SJCRH30 (cell line): Measurements from ENCODE around the gene ZNF48. TPM values are rescaled to one million over a fixed set of nuclear protein-coding genes. Genes with fewer than 3 reads are reported as not detected.

ENCODE experiments used
- DNase-seq, 2 experiments: peaks; one replicate each; pipeline ENCODE4 v3.0.0-alpha.2; 2015 to 2020
- H3K27ac ChIP-seq: fragments of 250-450 bp; sonication (Bioruptor Pico); 2 replicates; pipeline ENCODE4 v1.5.1; 2020; ENCODE audit warnings: mild to moderate bottlenecking, moderate library complexity
- H3K27me3 ChIP-seq: fragments of 250-450 bp; sonication (Bioruptor Pico); 2 replicates; pipeline ENCODE4 v1.5.1; 2020; ENCODE audit warnings: mild to moderate bottlenecking, moderate library complexity
- H3K36me3 ChIP-seq: fragments of 250-450 bp; sonication (Bioruptor Pico); 2 replicates; pipeline ENCODE4 v1.5.1; 2020; ENCODE audit warnings: mild to moderate bottlenecking, moderate library complexity
- H3K4me1 ChIP-seq: fragments of 250-450 bp; sonication (Bioruptor Pico); 2 replicates; pipeline ENCODE4 v1.5.1; 2020; ENCODE audit warnings: mild to moderate bottlenecking, moderate library complexity
- H3K4me3 ChIP-seq: fragments of 250-450 bp; sonication (Bioruptor Pico); 2 replicates; pipeline ENCODE4 v1.5.1; 2020; ENCODE audit warnings: mild to moderate bottlenecking, moderate library complexity
- H3K9me3 ChIP-seq: fragments of 250-450 bp; sonication (Bioruptor Pico); replicated peaks from 2 replicates; pipeline ENCODE4 v1.5.1; 2020; ENCODE audit warnings: mild to moderate bottlenecking, moderate library complexity
- total RNA-seq: library from RNA; depleted of rRNA; stranded (reverse); fragments of >200 nt; shearing (Covaris generic); gene quantifications from 2 replicates; pipeline ENCODE4 v1.2.3, GENCODE V29; 2014

ZNF48 gene
- total RNA-seq, 1 experiment from 2014 or later = 9.3 TPM

- Histone ChIP-seq H3K9me3 (no peaks in the 10 kb centered on the region), H3K36me3 (peaks cover 33% of the 10 kb centered on the region), H3K27ac (peak overlapping the region; percentile 93), H3K27me3 (no peaks in the 10 kb centered on the region), H3K4me3 (peak overlapping the region; percentile 88), H3K4me1 (peaks cover 3% of the 10 kb centered on the region; the same call in 1 of the 2 replicates)
- DNase-seq = no peak
These were observed 39.3 kb upstream of the ZNF48 start for GRCh38 chr16:30355954-30356308.

GRCh38 chr16:30356401-30357084, 38.7 kb upstream of the ZNF48 start:
- no peak overlapping the region for H3K4me3 ChIP-seq
- H3K36me3 ChIP-seq = peaks cover 32% of the 10 kb centered on the region
- H3K4me1 ChIP-seq = peaks cover 3% of the 10 kb centered on the region; the same call in 1 of the 2 replicates
- DNase-seq = no peak
- H3K27me3 ChIP-seq = no peaks in the 10 kb centered on the region
- no peaks in the 10 kb centered on the region for H3K9me3 ChIP-seq
- no peak overlapping the region for H3K27ac ChIP-seq

- DNase-seq = no peak
- Histone ChIP-seq H3K27ac (no peak overlapping the region), H3K27me3 (no peaks in the 10 kb centered on the region), H3K36me3 (peaks cover 31% of the 10 kb centered on the region), H3K9me3 (no peaks in the 10 kb centered on the region), H3K4me3 (no peak overlapping the region), H3K4me1 (peaks cover 3% of the 10 kb centered on the region; the same call in 1 of the 2 replicates)
These were observed 38.0 kb upstream of the ZNF48 start for GRCh38 chr16:30357085-30357714.

- DNase-seq = no peak
- no peaks in the 10 kb centered on the region for H3K27me3 ChIP-seq
- H3K36me3 ChIP-seq = peaks cover 30% of the 10 kb centered on the region
- no peak overlapping the region for H3K27ac ChIP-seq
- no peak overlapping the region for H3K4me3 ChIP-seq
- no peaks in the 10 kb centered on the region for H3K9me3 ChIP-seq
- peaks cover 3% of the 10 kb centered on the region; the same call in 1 of the 2 replicates for H3K4me1 ChIP-seq
These were observed 37.3 kb upstream of the ZNF48 start for GRCh38 chr16:30357715-30358576.

- H3K4me1 ChIP-seq = peaks cover 3% of the 10 kb centered on the region; the same call in 1 of the 2 replicates
- H3K27me3 ChIP-seq = no peaks in the 10 kb centered on the region
- H3K9me3 ChIP-seq = no peaks in the 10 kb centered on the region
- H3K4me3 ChIP-seq = no peak overlapping the region
- no peak overlapping the region for H3K27ac ChIP-seq
- no peak for DNase-seq
- peaks cover 31% of the 10 kb centered on the region; the same call in 1 of the 2 replicates for H3K36me3 ChIP-seq
These were observed 36.7 kb upstream of the ZNF48 start for GRCh38 chr16:30358577-30358936.

GRCh38 chr16:30358990-30359870, 36.0 kb upstream of the ZNF48 start:
- Histone ChIP-seq H3K27ac (no peak overlapping the region), H3K36me3 (peaks cover 28% of the 10 kb centered on the region), H3K9me3 (no peaks in the 10 kb centered on the region), H3K4me1 (no peaks in the 10 kb centered on the region; the same call in 1 of the 2 replicates), H3K27me3 (no peaks in the 10 kb centered on the region), H3K4me3 (no peak overlapping the region)
- no peak for DNase-seq

GRCh38 chr16:30359871-30360170, 35.4 kb upstream of the ZNF48 start:
- H3K4me1 ChIP-seq = no peaks in the 10 kb centered on the region
- no peak overlapping the region for H3K27ac ChIP-seq
- H3K27me3 ChIP-seq = no peaks in the 10 kb centered on the region
- DNase-seq = no peak
- H3K9me3 ChIP-seq = no peaks in the 10 kb centered on the region
- H3K4me3 ChIP-seq = no peak overlapping the region
- H3K36me3 ChIP-seq = peaks cover 34% of the 10 kb centered on the region

GRCh38 chr16:30361180-30361579, 34.0 kb upstream of the ZNF48 start:
- no peak for DNase-seq
- no peak overlapping the region for H3K27ac ChIP-seq
- no peaks in the 10 kb centered on the region for H3K27me3 ChIP-seq
- no peak overlapping the region for H3K4me3 ChIP-seq
- H3K4me1 ChIP-seq = no peaks in the 10 kb centered on the region
- no peaks in the 10 kb centered on the region for H3K9me3 ChIP-seq
- peaks cover 46% of the 10 kb centered on the region for H3K36me3 ChIP-seq

- Histone ChIP-seq H3K27me3 (no peaks in the 10 kb centered on the region), H3K9me3 (no peaks in the 10 kb centered on the region), H3K4me1 (peaks cover 5% of the 10 kb centered on the region; the same call in 1 of the 2 replicates), H3K27ac (no peak overlapping the region), H3K36me3 (peaks cover 39% of the 10 kb centered on the region), H3K4me3 (no peak overlapping the region)
- no peak for DNase-seq
These were observed 30.0 kb upstream of the ZNF48 start for GRCh38 chr16:30365200-30365599.

GRCh38 chr16:30366511-30366910, 28.7 kb upstream of the ZNF48 start:
- Histone ChIP-seq H3K4me3 (no peak overlapping the region), H3K4me1 (peaks cover 6% of the 10 kb centered on the region), H3K27me3 (no peaks in the 10 kb centered on the region), H3K36me3 (peaks cover 36% of the 10 kb centered on the region), H3K9me3 (no peaks in the 10 kb centered on the region), H3K27ac (no peak overlapping the region)
- DNase-seq = no peak

- H3K36me3 ChIP-seq = peaks cover 31% of the 10 kb centered on the region
- H3K27ac ChIP-seq = no peak overlapping the region
- no peaks in the 10 kb centered on the region for H3K27me3 ChIP-seq
- DNase-seq = no peak
- no peak overlapping the region; the same call in 1 of the 2 replicates for H3K4me3 ChIP-seq
- no peaks in the 10 kb centered on the region for H3K9me3 ChIP-seq
- peaks cover 16% of the 10 kb centered on the region for H3K4me1 ChIP-seq
These were observed 27.7 kb upstream of the ZNF48 start for GRCh38 chr16:30367349-30368009.

- H3K27me3 ChIP-seq = no peaks in the 10 kb centered on the region
- H3K4me1 ChIP-seq = peaks cover 22% of the 10 kb centered on the region
- peaks cover 27% of the 10 kb centered on the region for H3K36me3 ChIP-seq
- H3K27ac ChIP-seq = no peak overlapping the region
- no peaks in the 10 kb centered on the region for H3K9me3 ChIP-seq
- DNase-seq = peak in 1 of 2 experiments; percentile 36
- H3K4me3 ChIP-seq = peak overlapping the region; percentile 70
These were observed 27.0 kb upstream of the ZNF48 start for GRCh38 chr16:30368122-30368791.

GRCh38 chr16:30368792-30369090, 26.5 kb upstream of the ZNF48 start:
- Histone ChIP-seq H3K36me3 (peaks cover 26% of the 10 kb centered on the region), H3K9me3 (no peaks in the 10 kb centered on the region), H3K4me3 (peak overlapping the region; percentile 70), H3K4me1 (peaks cover 22% of the 10 kb centered on the region), H3K27ac (no peak overlapping the region), H3K27me3 (no peaks in the 10 kb centered on the region)
- DNase-seq = no peak
